GM23338 (cell line): Measurements from ENCODE around the gene GRID1. TPM values are rescaled to one million over a fixed set of nuclear protein-coding genes. Genes with fewer than 3 reads are reported as not detected.

Experiments used
- ATAC-seq: fragments of 200-7000 bp; cut with Tn5 transposase; 3 replicates; pipeline ENCODE4 v1.9.1; 2020
- DNase-seq: peaks from one replicate; pipeline ENCODE4 v3.0.0-alpha.2; 2015; ENCODE audit warnings: low spot score
- H2AFZ ChIP-seq: fragments of 200-600 bp; sonication (generic); 2 replicates; pipeline ENCODE4 v1.8.0; 2016; ENCODE audit warnings: antibody characterized with exemption, mild to moderate bottlenecking, moderate library complexity
- H3F3A ChIP-seq: fragments of 200-600 bp; sonication (generic); replicated peaks from 2 replicates; pipeline ENCODE4 v1.8.0; 2017; ENCODE audit warnings: antibody characterized with exemption, mixed run types, low read depth
- H3K27ac ChIP-seq: fragments of 200-600 bp; sonication (generic); 2 replicates; pipeline ENCODE4 v1.6.1; 2016; ENCODE audit warnings: low read depth
- H3K27me3 ChIP-seq: fragments of 200-600 bp; sonication (generic); 2 replicates; pipeline ENCODE4 v1.8.0; 2016; ENCODE audit warnings: mild to moderate bottlenecking, mixed run types, moderate library complexity; ENCODE audit not compliant: insufficient read depth
- H3K36me3 ChIP-seq: fragments of 200-600 bp; sonication (generic); 2 replicates; pipeline ENCODE4 v1.8.0; 2016; ENCODE audit warnings: mild to moderate bottlenecking; ENCODE audit not compliant: insufficient read depth
- H3K4me1 ChIP-seq: fragments of 200-600 bp; sonication (generic); 2 replicates; pipeline ENCODE4 v1.8.0; 2016; ENCODE audit warnings: mild to moderate bottlenecking, moderate library complexity; ENCODE audit not compliant: insufficient read depth
- H3K4me2 ChIP-seq: fragments of 200-600 bp; sonication (generic); 2 replicates; pipeline ENCODE4 v1.7.1; 2017; ENCODE audit warnings: mixed run types
- H3K4me3 ChIP-seq: fragments of 200-600 bp; sonication (generic); 2 replicates; pipeline ENCODE4 v1.6.1; 2016; ENCODE audit warnings: mixed run types
- H3K79me2 ChIP-seq: fragments of 200-600 bp; sonication (generic); replicated peaks from 2 replicates; pipeline ENCODE4 v1.8.0; 2017; ENCODE audit warnings: mild to moderate bottlenecking; ENCODE audit not compliant: insufficient read depth
- H3K9me2 ChIP-seq: fragments of 200-600 bp; sonication (generic); 2 replicates; pipeline ENCODE4 v1.8.0; 2017; ENCODE audit not compliant: insufficient read depth
- H4K20me1 ChIP-seq: fragments of 200-600 bp; sonication (generic); replicated peaks from 2 replicates; pipeline ENCODE4 v1.8.0; 2017; ENCODE audit warnings: mild to moderate bottlenecking; ENCODE audit not compliant: insufficient read depth
- H3K27ac Mint-ChIP-seq: 2 replicates; pipeline ENCODE4 v1.8.0; 2020; ENCODE audit warnings: inconsistent platforms, mild to moderate bottlenecking, moderate library complexity, mixed read lengths
- H3K27me3 Mint-ChIP-seq: 3 replicates; pipeline ENCODE4 v1.8.0; 2022; ENCODE audit warnings: low read depth, mild to moderate bottlenecking, moderate library complexity, mixed read lengths, inconsistent platforms; ENCODE audit not compliant: insufficient read depth, poor library complexity
- H3K36me3 Mint-ChIP-seq: 3 replicates; pipeline ENCODE4 v1.8.0; 2021; ENCODE audit warnings: low read depth, mild to moderate bottlenecking, inconsistent platforms, moderate library complexity, mixed read lengths
- H3K4me1 Mint-ChIP-seq: 3 replicates; pipeline ENCODE4 v1.8.0; 2020; ENCODE audit warnings: mild to moderate bottlenecking, inconsistent platforms, mixed read lengths
- H3K4me3 Mint-ChIP-seq: 3 replicates; pipeline ENCODE4 v1.8.0; 2021; ENCODE audit warnings: moderate library complexity, mild to moderate bottlenecking, inconsistent platforms, mixed read lengths
- H3K9me3 Mint-ChIP-seq: 3 replicates; pipeline ENCODE4 v1.8.0; 2020; ENCODE audit warnings: moderate library complexity, mild to moderate bottlenecking, inconsistent platforms, mixed read lengths
- CREB1 ChIP-seq: fragments of 250-450 bp; sonication (Bioruptor Pico); IDR thresholded peaks from 2 replicates; pipeline ENCODE4 v1.5.0; 2020; ENCODE audit warnings: low read depth, mild to moderate bottlenecking, moderate library complexity
- JUNB ChIP-seq: IDR thresholded peaks from one replicate; pipeline ENCODE4 v1.6.1; 2016; ENCODE audit warnings: antibody characterized with exemption; ENCODE audit not compliant: unreplicated experiment
- NANOG ChIP-seq: IDR thresholded peaks from 2 replicates; pipeline ENCODE4 v1.6.1; 2016; ENCODE audit warnings: antibody characterized with exemption, borderline replicate concordance
- POLR2AphosphoS5 ChIP-seq: IDR thresholded peaks from 2 replicates; pipeline ENCODE4 v1.6.1; 2016; ENCODE audit warnings: antibody characterized with exemption, low read depth
- STAT1 ChIP-seq: IDR thresholded peaks from one replicate; pipeline ENCODE4 v1.6.1; 2016; ENCODE audit warnings: antibody characterized with exemption; ENCODE audit not compliant: unreplicated experiment
- ZNF331 ChIP-seq: fragments of 250-450 bp; sonication (Bioruptor Pico); IDR thresholded peaks from 2 replicates; pipeline ENCODE4 v1.5.0; 2020; ENCODE audit warnings: low read depth, mild to moderate bottlenecking, moderate library complexity
- ZNF462 ChIP-seq: fragments of 250-450 bp; sonication (Bioruptor Pico); IDR thresholded peaks from 2 replicates; pipeline ENCODE4 v1.5.0; 2020; ENCODE audit warnings: mild to moderate bottlenecking, moderate library complexity
- polyA plus RNA-seq: library from polyadenylated mRNA; unstranded; fragments of >200 nt; fragmentation: Nextera tagmentation; extraction: Ambion mirVana; gene quantifications from 2 replicates; pipeline ENCODE4 v1.2.1, GENCODE V29; 2016
- total RNA-seq: library from RNA; depleted of rRNA; stranded (reverse); fragments of >200 nt; shearing (Covaris generic); gene quantifications from 2 replicates; pipeline ENCODE4 v1.2.3, GENCODE V29; 2014
- TF ChIP-seq, protein P1 (sequence below): IDR thresholded peaks from 2 replicates; pipeline ENCODE4 v1.6.1; 2016; ENCODE audit warnings: antibody characterized with exemption
- TF ChIP-seq, protein P2 (sequence below), 2 experiments: fragments of 200-600 bp in 1 of 2; sonication (generic) in 1 of 2; conservative IDR thresholded peaks; 2 replicates each; pipeline versions ENCODE4 v1.5.1 to v1.6.1; 2016 to 2017; ENCODE audit warnings: antibody characterized with exemption in 2 of 2, low read depth in 2 of 2, mild to moderate bottlenecking in 2 of 2, moderate library complexity in 1 of 2

Gene GRID1
- total and polyA plus RNA-seq, 2 experiments from 2014 or later, result 0.14 to 0.15 TPM

DNA sequence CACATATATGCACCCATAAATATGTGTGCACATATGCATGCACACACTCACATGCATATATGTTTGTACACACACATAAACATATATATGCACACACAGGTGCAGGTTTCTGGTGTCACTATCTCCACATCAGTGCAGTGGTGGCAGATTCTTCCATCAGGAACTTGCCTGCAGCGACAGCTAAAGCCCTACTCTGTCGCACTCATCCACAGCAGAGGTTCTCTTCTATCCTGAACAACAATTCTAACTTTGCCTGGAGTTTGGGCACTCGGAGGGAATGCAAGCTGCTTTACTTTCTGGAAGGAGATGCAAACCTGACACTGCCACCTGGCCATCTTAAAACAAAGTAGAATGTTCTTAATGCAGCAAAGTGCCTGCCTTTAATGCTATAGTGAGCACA lies 745.8 kb downstream of the GRID1 start (continued):
- TF ChIP-seq ZNF462 (CRISPR knock-in tag) (no peak), NANOG (no peak), JUNB (no peak), POLR2AphosphoS5 (no peak), STAT1 (no peak), ZNF331 (CRISPR knock-in tag) (no peak)
- TF ChIP-seq, protein P1, sequence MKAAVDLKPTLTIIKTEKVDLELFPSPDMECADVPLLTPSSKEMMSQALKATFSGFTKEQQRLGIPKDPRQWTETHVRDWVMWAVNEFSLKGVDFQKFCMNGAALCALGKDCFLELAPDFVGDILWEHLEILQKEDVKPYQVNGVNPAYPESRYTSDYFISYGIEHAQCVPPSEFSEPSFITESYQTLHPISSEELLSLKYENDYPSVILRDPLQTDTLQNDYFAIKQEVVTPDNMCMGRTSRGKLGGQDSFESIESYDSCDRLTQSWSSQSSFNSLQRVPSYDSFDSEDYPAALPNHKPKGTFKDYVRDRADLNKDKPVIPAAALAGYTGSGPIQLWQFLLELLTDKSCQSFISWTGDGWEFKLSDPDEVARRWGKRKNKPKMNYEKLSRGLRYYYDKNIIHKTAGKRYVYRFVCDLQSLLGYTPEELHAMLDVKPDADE, result no peak

GRCh38 chr10:85619832-85620231 lies 746.8 kb downstream of the GRID1 start:
- no peak overlapping the region for H3K27ac Mint-ChIP-seq
- no peaks in the 10 kb centered on the region for H3K4me1 Mint-ChIP-seq
- H3K27me3 Mint-ChIP-seq, result peaks cover 3% of the 10 kb centered on the region
- H3K4me3 Mint-ChIP-seq, result no peak overlapping the region
- Histone ChIP-seq H3K79me2 (no peaks in the 10 kb centered on the region), H3K4me1 (no peaks in the 10 kb centered on the region), H3F3A (no peaks in the 10 kb centered on the region), H2AFZ (no peak overlapping the region), H3K4me2 (no peak overlapping the region), H3K36me3 (no peaks in the 10 kb centered on the region; the same call in 1 of the 2 replicates), H3K4me3 (no peak overlapping the region), H3K9me2 (no peaks in the 10 kb centered on the region), H3K27me3 (no peaks in the 10 kb centered on the region), H4K20me1 (no peaks in the 10 kb centered on the region), H3K27ac (no peak overlapping the region)
- ATAC-seq, result no peak
- no peak for DNase-seq
- H3K36me3 Mint-ChIP-seq, result peaks cover 5% of the 10 kb centered on the region; the same call in 1 of the 3 replicates
- H3K9me3 Mint-ChIP-seq, result peaks cover 86% of the 10 kb centered on the region
- TF ChIP-seq, protein P2, sequence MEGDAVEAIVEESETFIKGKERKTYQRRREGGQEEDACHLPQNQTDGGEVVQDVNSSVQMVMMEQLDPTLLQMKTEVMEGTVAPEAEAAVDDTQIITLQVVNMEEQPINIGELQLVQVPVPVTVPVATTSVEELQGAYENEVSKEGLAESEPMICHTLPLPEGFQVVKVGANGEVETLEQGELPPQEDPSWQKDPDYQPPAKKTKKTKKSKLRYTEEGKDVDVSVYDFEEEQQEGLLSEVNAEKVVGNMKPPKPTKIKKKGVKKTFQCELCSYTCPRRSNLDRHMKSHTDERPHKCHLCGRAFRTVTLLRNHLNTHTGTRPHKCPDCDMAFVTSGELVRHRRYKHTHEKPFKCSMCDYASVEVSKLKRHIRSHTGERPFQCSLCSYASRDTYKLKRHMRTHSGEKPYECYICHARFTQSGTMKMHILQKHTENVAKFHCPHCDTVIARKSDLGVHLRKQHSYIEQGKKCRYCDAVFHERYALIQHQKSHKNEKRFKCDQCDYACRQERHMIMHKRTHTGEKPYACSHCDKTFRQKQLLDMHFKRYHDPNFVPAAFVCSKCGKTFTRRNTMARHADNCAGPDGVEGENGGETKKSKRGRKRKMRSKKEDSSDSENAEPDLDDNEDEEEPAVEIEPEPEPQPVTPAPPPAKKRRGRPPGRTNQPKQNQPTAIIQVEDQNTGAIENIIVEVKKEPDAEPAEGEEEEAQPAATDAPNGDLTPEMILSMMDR (conservative IDR thresholded peaks at IDR 0.05; ENCODE audit: low read depth in 2 of 2), result no peak
- TF ChIP-seq POLR2AphosphoS5 (no peak), ZNF331 (CRISPR knock-in tag) (no peak), STAT1 (no peak), CREB1 (CRISPR knock-in tag) (no peak)
